GM12872 (cell line): ENCODE measurements around the gene CNN3.

Source experiments
- CTCF ChIP-seq: IDR thresholded peaks from 3 replicates; pipeline ENCODE4 v1.5.1; 2011; ENCODE audit warnings: low read depth, mild to moderate bottlenecking, low read length, moderate library complexity; ENCODE audit not compliant: insufficient read depth

The CNN3 gene

GRCh38 chr1:94953746-94954145, 26.8 kb upstream of the CNN3 start:
- TF ChIP-seq CTCF = no peak

- no peak for TF ChIP-seq CTCF
Measured at GRCh38 chr1:94953107-94953506, 26.2 kb upstream of the CNN3 start.

DNA sequence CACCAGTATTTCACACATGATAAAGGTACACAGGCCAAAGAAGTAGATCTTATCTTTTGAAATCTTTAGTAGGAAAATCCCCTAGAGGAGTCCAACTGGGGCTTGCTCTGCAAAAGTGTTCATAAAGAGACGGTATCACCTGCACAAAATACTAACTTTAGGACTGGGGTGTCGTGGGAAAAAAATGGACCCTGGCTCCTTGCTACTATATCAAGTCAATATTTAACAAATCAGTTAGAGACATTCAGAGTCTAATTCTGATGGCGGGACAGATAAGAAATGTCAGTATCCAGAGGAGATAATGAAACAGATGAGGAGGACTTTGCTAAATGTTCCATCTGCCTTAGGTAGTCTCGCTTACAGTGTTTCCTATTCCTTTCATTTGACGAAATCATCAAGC, 25.6 kb upstream of the CNN3 start:
- no peak for TF ChIP-seq CTCF

GRCh38 chr1:94951509-94952208, 24.7 kb upstream of the CNN3 start:
- TF ChIP-seq CTCF = no peak

DNA sequence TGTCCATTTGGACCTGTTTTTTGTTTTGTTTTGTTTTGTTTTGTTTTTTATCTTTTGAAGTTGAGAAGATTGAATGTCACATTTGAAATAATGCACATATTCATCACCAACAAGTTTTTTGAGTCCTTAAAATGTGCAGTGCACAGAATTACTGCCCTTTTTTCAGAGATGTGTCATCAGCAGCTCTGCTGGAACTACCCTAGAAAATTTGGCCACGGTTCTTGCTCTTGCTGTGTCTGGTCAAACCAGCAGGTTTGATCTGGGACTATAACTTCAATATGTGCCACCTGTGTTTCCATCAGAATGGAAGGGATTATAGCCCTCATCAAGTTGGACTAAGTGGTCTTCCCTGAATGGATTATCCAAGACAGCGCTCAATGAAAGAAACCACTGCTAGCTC, 24.1 kb upstream of the CNN3 start:
- TF ChIP-seq CTCF = no peak

DNA sequence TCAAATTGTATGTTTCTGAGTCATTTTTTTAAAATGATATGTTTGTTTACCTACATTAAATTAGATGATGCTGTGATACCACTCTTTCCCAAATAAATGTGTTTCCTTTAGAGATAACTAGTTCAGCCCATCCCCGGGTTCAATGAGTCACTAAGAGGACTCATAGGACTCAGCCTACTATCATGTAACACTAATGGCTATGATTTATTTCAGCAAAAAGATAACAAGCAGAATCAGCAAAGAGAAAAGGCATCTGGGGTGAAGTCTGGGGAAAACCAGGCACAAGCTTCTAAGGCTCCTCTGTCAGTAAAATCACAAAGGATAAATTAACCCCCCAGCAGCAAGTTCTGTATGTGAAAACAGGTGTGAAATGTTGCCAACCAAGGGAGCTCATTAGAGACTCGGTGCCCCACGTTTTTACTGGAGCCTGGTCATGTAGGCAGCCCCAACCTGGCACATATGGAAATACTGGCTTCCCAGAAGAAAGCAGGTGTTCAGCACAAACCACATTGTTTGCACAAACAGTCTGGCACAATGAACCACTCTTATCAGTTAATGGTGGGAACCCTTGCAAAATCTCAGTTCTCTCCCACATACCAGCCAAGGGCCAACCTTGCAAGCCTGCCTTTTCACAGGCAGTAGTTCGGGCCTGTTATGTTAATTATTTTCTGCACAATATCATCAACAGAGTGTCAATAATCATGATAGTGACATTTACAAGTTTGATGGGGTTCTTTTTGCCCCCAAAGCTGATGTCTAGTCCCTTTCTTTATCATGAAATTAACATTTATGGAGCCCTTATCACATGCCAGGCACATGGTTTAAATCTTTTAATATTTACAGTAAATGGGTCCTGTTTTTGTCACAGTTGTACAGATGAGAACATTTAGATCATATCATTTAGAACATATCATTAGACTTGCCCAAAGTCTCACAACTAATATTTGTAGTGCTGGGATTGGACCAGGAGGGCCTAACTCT, 23.1 kb upstream of the CNN3 start:
- TF ChIP-seq CTCF = no peak

- no peak for TF ChIP-seq CTCF
Measured at GRCh38 chr1:94947437-94947836, 20.5 kb upstream of the CNN3 start.
